ENCODE data around the gene NTNG1. TPM values are rescaled to one million over a fixed set of nuclear protein-coding genes. Genes with fewer than 3 reads are reported as not detected.

NTNG1 gene
- total RNA-seq, 1 experiment from 2014 or later, result 1.5 TPM

- Histone ChIP-seq H3K56ac (ENCODE audit: insufficient read length, low read depth, low read length) (no peak overlapping the region), H4K8ac (replicated peaks; ENCODE audit: insufficient read length, low read depth, low read length) (no peak overlapping the region), H3K23me2 (ENCODE audit: insufficient read length, low read depth, low read length, poor library complexity, severe bottlenecking) (no peaks in the 10 kb centered on the region), H3K79me1 (ENCODE audit: insufficient read depth, low read depth, low read length, poor library complexity, severe bottlenecking) (no peaks in the 10 kb centered on the region), H3K18ac (ENCODE audit: insufficient read length, low read depth, low read length) (no peak overlapping the region), H2AK5ac (ENCODE audit: insufficient read length, low read length) (no peak overlapping the region), H3K27me3 (ENCODE audit: insufficient read depth, low read length) (no peaks in the 10 kb centered on the region), H3K4ac (ENCODE audit: low read depth, low read length) (no peak overlapping the region), H2BK12ac (ENCODE audit: insufficient read length, low read depth, low read length) (no peak overlapping the region), H3K9me3 (ENCODE audit: control insufficient read depth, low read depth, low read length) (no peaks in the 10 kb centered on the region), H2BK5ac (ENCODE audit: insufficient read length, low read length) (no peak overlapping the region), H2BK15ac (ENCODE audit: low read depth, low read length) (no peak overlapping the region), H3T11ph (ENCODE audit: low read length) (no peak overlapping the region), H2BK20ac (ENCODE audit: low read depth, low read length, poor library complexity, severe bottlenecking) (no peak overlapping the region), H3K9ac (ENCODE audit: extremely low read depth, insufficient read length, low read length) (no peak overlapping the region), H3K79me2 (ENCODE audit: insufficient read depth, low read length) (0 out of 2 replicates have a peak, but pooled peaks cover 2% of the 10 kb centered on the region), H3K4me2 (ENCODE audit: insufficient read depth, insufficient read length, low read length) (no peak overlapping the region), H4K91ac (ENCODE audit: insufficient read length, low read depth, low read length) (no peak overlapping the region), H3K23ac (ENCODE audit: insufficient read length, low read depth, low read length) (no peak overlapping the region), H3K4me1 (ENCODE audit: insufficient read depth, low read length) (no peaks in the 10 kb centered on the region; the same call in 1 of the 2 replicates), H2BK120ac (ENCODE audit: low read depth, low read length, poor library complexity, severe bottlenecking) (no peak overlapping the region), H4K5ac (ENCODE audit: insufficient read length, low read depth, low read length) (no peak overlapping the region), H4K20me1 (ENCODE audit: control insufficient read depth, insufficient read depth, insufficient read length) (no peaks in the 10 kb centered on the region), H2AFZ (ENCODE audit: low read length) (no peak overlapping the region), H3K27ac (ENCODE audit: insufficient read length, low read depth, low read length) (no peak overlapping the region), H3K14ac (ENCODE audit: insufficient read depth, low read length) (no peak overlapping the region)
- peaks cover 4 to 5% of the 10 kb centered on the region in 2 experiments for H3K4me1 Mint-ChIP-seq
- H3K36me3 Mint-ChIP-seq (ENCODE audit: insufficient read depth in 1 of 3, low read depth in 3 of 3), result no peaks in the 10 kb centered on the region
- no peak for TF ChIP-seq CTCF (conservative IDR thresholded peaks at IDR 0.05)
- DNase-seq, result no peak
- no CpG with 5 or more reads among the region's 5 CpGs for WGBS (ENCODE audit: extremely low coverage, insufficient read length, low lambda C conversion rate)
- no peaks in the 10 kb centered on the region for H3K27me3 Mint-ChIP-seq (ENCODE audit: low read depth)
- H3K4me3 Mint-ChIP-seq, result no peak overlapping the region
- H3K27ac Mint-ChIP-seq, result no peak overlapping the region
- no peaks in the 10 kb centered on the region for H3K9me3 Mint-ChIP-seq
Observed at GRCh38 chr1:107328087-107328486, 187.2 kb downstream of the NTNG1 start.
